BLaER1 treated with 17β-estradiol and CSF1 and Interleukin-3, amounts not matched to agents 10 nM and 100 nM (cell line): ENCODE data around the gene SLC35A4.

Experiments used
- H3K27ac ChIP-seq, 11 experiments: shearing (Covaris generic); formaldehyde crosslinking; 2 replicates each; pipeline ENCODE4 v1.8.1; 2022
- H3K27me3 ChIP-seq, 11 experiments: shearing (Covaris generic); formaldehyde crosslinking; 2 replicates each; pipeline ENCODE4 v1.8.1; 2022
- H3K36me3 ChIP-seq, 11 experiments: shearing (Covaris generic); formaldehyde crosslinking; 2 replicates each; pipeline ENCODE4 v1.8.1; 2022
- H3K4me1 ChIP-seq, 10 experiments: shearing (Covaris generic); formaldehyde crosslinking; 2 replicates each; pipeline ENCODE4 v1.8.1; 2022
- H3K4me2 ChIP-seq, 11 experiments: shearing (Covaris generic); formaldehyde crosslinking; 2 replicates each; pipeline ENCODE4 v1.8.1; 2022
- H3K4me3 ChIP-seq, 10 experiments: shearing (Covaris generic); formaldehyde crosslinking; 2 replicates each; pipeline ENCODE4 v1.8.1; 2022
- H3K9ac ChIP-seq, 11 experiments: shearing (Covaris generic); formaldehyde crosslinking; 2 replicates each; pipeline ENCODE4 v1.8.1; 2022
- H3K9me3 ChIP-seq, 11 experiments: shearing (Covaris generic); formaldehyde crosslinking; replicated peaks in 1 of 11; 2 replicates each; pipeline ENCODE4 v1.8.1; 2022
- H4K20me1 ChIP-seq, 11 experiments: shearing (Covaris generic); formaldehyde crosslinking; 2 replicates each; pipeline ENCODE4 v1.8.1; 2022
- Cebpa-rat ChIP-seq, 11 experiments: shearing (Covaris generic); IDR thresholded peaks; 2 replicates each; pipeline ENCODE4 v1.8.1; 2022

Gene SLC35A4

DNA sequence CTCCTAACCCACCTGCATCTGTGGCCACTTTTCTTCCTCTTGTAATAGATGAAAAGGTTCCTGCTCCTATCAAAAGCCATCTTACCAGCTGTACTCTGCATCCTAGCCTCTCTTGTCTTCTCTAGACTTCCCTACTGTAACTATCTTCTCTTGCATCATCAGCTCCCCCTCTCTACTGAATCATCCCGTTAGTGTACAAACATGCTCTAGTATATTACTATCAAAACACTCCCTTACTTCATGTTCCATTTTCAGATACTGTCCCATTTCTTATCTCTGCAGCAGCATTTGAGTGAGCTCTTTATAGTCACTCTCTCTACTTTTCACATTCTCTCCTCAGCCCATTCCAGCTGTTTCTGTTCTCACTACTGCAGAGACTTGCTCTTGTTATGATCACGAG lies 10.2 kb upstream of the SLC35A4 start:
- Histone ChIP-seq H3K36me3 (peaks cover 44 to 89% (median 59%) of the 10 kb centered on the region in 11 experiments), H3K27me3 (no peaks in the 10 kb centered on the region), H3K4me2 (peak overlapping the region; percentile 7 to 98 (median 93); a peak in 19 of 22 replicates), H3K4me3 (peak overlapping the region in 5 of 10 experiments; percentile 73 to 93 (median 84); a peak in 10 of 20 replicates), H3K27ac (peak overlapping the region in 7 of 11 experiments; percentile 5 to 97 (median 93); a peak in 10 of 22 replicates), H3K9me3 (no peaks in the 10 kb centered on the region), H3K4me1 (peaks cover 36 to 88% (median 72%) of the 10 kb centered on the region in 10 experiments), H3K9ac (peak overlapping the region in 4 of 11 experiments; percentile 94 to 98 (median 97); a peak in 8 of 22 replicates), H4K20me1 (peaks cover 0 to 67% (median 6%) of the 10 kb centered on the region in 11 experiments; a peak in 9 of 22 replicates)
- peak in 1 of 11 experiments; percentile 32; a peak in 1 of 22 replicates for TF ChIP-seq Cebpa-rat (IDR thresholded peaks at IDR 0.05)

DNA sequence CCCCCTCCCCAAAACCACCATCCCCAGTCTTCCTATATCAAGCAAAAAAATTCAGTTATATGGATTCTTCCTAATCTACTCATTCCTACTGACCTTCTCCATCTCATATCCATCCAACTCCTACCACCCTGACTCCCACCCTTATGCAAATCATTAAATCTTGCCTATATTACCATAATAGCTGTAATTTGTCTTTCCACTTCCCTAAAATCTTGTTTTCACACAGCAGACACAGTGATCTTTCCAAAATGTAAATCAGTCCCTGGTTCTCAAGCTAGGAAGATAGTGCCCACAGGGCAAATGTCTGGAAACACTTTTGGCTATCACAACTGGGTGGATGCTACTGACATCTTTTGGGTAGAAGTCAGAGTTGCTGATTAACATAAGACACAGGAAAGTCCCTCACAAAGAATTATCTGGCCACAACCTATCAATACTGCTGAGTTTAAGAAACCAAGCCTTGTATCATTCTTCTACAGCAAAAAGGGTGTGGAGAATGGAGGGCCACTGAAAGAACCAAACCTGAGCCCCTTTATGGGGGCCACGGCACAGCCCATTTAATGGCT lies 8.8 kb upstream of the SLC35A4 start:
- TF ChIP-seq Cebpa-rat (IDR thresholded peaks at IDR 0.05) = no peak
- H3K4me1 ChIP-seq = peaks cover 23 to 88% (median 58%) of the 10 kb centered on the region in 10 experiments
- H3K27me3 ChIP-seq = no peaks in the 10 kb centered on the region
- peak overlapping the region; percentile 90 to 98 (median 95) for H3K9ac ChIP-seq
- H4K20me1 ChIP-seq = peaks cover 0 to 55% (median 6%) of the 10 kb centered on the region in 11 experiments; a peak in 9 of 22 replicates
- H3K9me3 ChIP-seq = no peaks in the 10 kb centered on the region
- H3K4me3 ChIP-seq = peak overlapping the region; percentile 73 to 93 (median 88)
- H3K4me2 ChIP-seq = peak overlapping the region; percentile 75 to 98 (median 93)
- H3K36me3 ChIP-seq = peaks cover 30 to 89% (median 45%) of the 10 kb centered on the region in 11 experiments
- H3K27ac ChIP-seq = peak overlapping the region; percentile 89 to 97 (median 93)

DNA sequence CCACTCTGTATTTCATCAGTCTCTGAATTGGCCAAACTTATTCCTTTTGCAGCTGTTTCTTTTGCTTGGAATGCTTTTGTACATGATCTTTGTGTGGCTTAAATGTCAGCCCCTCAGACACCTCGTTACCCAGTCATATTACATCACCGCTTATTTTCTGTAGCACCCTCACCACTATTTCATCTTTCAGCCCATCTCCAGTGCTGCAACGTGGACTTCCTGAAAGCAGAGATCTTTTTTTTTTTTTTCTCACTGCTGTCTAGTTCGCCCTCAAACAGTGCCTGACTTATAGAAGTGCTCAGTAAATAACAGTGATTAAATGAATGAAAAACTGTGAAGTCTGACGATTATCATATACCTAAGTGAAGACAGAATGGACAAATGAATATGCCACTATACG lies 8.2 kb upstream of the SLC35A4 start:
- Histone ChIP-seq H4K20me1 (peaks cover 0 to 53% (median 6%) of the 10 kb centered on the region in 11 experiments; a peak in 9 of 22 replicates), H3K4me3 (peak overlapping the region; percentile 73 to 93 (median 88)), H3K4me2 (peak overlapping the region; percentile 75 to 98 (median 93)), H3K36me3 (peaks cover 24 to 89% (median 39%) of the 10 kb centered on the region in 11 experiments), H3K9ac (peak overlapping the region; percentile 90 to 98 (median 95)), H3K4me1 (peaks cover 23 to 87% (median 52%) of the 10 kb centered on the region in 10 experiments), H3K27ac (peak overlapping the region; percentile 89 to 97 (median 93)), H3K9me3 (no peaks in the 10 kb centered on the region), H3K27me3 (no peaks in the 10 kb centered on the region; a peak in 1 of 22 replicates)
- 0 out of 22 replicates have a peak, but pooled peaks of 1 of the 11 experiments have one; percentile 47 for TF ChIP-seq Cebpa-rat (IDR thresholded peaks at IDR 0.05)

DNA sequence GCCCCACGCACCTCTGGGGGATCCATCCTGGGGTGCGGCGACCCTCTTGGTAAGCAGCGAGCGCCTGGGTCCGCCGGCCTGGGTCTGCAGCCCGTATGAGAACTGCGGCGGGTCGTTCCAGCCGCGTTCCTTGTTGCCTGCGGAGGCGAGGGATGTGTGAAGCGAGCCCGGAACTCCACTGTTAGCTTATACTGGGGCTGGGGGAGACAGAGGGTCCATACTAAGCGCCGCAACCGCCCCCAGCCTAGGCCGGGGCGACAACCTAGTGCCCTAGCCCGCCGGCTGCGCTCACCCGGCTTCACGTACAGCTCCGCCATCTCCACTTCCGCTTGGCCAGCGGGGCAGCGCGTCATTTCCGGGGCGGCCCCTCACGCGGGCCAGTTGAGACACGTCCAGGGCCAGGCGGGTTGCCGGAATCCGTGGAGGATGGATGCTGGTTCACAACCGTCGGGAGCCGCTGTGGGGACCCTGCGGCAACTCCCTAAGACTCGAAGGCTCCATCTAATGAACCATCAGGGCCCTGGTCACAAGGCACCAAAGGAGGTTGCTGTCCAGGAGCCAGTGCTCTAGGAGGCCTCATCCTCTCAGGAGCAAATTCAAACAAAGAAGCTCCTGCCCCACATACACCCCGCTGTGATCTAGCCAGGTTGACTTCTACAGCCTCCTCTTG lies 7.4 kb upstream of the SLC35A4 start, which contains the start of gene SRA1:
Gene SRA1, minus strand, starts transcription at position 338 of the 670 bp plus-strand sequence. Its CDS starts 21 bp downstream, at position 317.
- Histone ChIP-seq H3K4me3 (peak within 1 kb of the TSS; percentile 73 to 93 (median 88)), H4K20me1 (peaks cover 0 to 44% (median 6%) of the 10 kb centered on the region in 11 experiments; a peak in 9 of 22 replicates), H3K9me3 (no peaks in the 10 kb centered on the region), H3K36me3 (peaks cover 16 to 89% (median 31%) of the 10 kb centered on the region in 11 experiments; a peak in 21 of 22 replicates), H3K27me3 (peaks cover 0 to 3% (median under 1%) of the 10 kb centered on the region in 11 experiments; a peak in 7 of 22 replicates), H3K27ac (peak within 1 kb of the TSS; percentile 89 to 97 (median 93)), H3K9ac (peak within 1 kb of the TSS; percentile 90 to 98 (median 95)), H3K4me1 (peaks cover 23 to 87% (median 48%) of the 10 kb centered on the region in 10 experiments), H3K4me2 (peak within 1 kb of the TSS; percentile 75 to 98 (median 93))
- TF ChIP-seq Cebpa-rat (IDR thresholded peaks at IDR 0.05) = no peak

DNA sequence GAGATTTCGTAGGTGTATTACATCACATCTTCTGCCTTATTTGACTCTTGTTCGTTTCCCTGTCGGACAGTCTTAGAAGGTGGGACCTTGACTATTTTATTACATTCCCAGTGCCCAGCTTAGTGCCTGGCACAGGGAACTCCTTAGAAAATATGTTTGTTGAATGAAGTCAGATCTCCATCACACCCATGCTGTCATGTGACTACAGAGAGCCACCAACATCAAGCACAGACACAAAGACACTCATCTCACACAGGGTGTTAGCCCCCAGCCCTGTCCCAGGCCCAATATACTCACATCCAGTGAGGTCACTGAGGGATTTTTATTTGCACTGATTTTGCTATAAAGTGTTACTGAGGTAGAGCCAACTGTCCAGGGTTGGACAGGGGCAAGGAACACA lies 6.7 kb upstream of the SLC35A4 start:
- peaks cover 10 to 87% (median 26%) of the 10 kb centered on the region in 11 experiments; a peak in 21 of 22 replicates for H3K36me3 ChIP-seq
- peak overlapping the region; percentile 89 to 97 (median 93); a peak in 20 of 22 replicates for H3K27ac ChIP-seq
- H3K27me3 ChIP-seq = peaks cover 0 to 9% (median 8%) of the 10 kb centered on the region in 11 experiments; a peak in 15 of 22 replicates
- H4K20me1 ChIP-seq = peaks cover 0 to 38% (median 6%) of the 10 kb centered on the region in 11 experiments; a peak in 9 of 22 replicates
- no peaks in the 10 kb centered on the region; a peak in 1 of 22 replicates for H3K9me3 ChIP-seq
- H3K4me3 ChIP-seq = peak overlapping the region in 4 of 10 experiments; percentile 73 to 93 (median 88); a peak in 8 of 20 replicates
- peak overlapping the region in 8 of 11 experiments; percentile 90 to 98 (median 95); a peak in 10 of 22 replicates for H3K9ac ChIP-seq
- H3K4me2 ChIP-seq = peak overlapping the region; percentile 75 to 98 (median 93)
- H3K4me1 ChIP-seq = peaks cover 23 to 87% (median 44%) of the 10 kb centered on the region in 10 experiments
- no peak for TF ChIP-seq Cebpa-rat (IDR thresholded peaks at IDR 0.05)

DNA sequence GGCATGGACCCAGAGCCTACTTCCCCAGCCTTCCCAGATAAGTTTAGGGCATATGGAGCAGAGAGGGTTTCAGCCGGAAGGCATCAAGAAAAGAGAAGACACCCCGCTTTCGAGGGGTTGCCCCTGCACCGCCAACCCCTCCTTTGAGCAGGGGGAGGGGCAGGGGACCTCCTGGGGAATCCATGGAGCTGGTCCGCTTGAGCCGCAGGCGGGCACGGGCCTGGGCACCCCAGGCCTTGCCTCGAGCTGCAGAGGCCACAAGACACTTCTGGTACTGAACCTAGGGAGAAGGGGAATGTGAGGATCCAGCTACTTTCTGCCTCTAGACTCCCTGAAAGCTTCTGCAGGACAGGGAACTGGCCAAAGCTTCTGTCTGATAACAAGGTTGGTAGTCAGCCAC lies 6.1 kb upstream of the SLC35A4 start:
- TF ChIP-seq Cebpa-rat (IDR thresholded peaks at IDR 0.05) = no peak
- Histone ChIP-seq H3K9me3 (peaks cover 0 to 5% (median 2%) of the 10 kb centered on the region in 11 experiments; a peak in 15 of 22 replicates), H3K9ac (peak overlapping the region in 2 of 11 experiments; percentile 96 to 98; a peak in 4 of 22 replicates), H3K4me3 (peak overlapping the region in 1 of 10 experiments; percentile 84; a peak in 2 of 20 replicates), H3K4me1 (peaks cover 23 to 87% (median 41%) of the 10 kb centered on the region in 10 experiments), H3K27me3 (peaks cover under 1 to 15% (median 14%) of the 10 kb centered on the region in 11 experiments), H4K20me1 (peaks cover 0 to 32% (median 6%) of the 10 kb centered on the region in 11 experiments; a peak in 9 of 22 replicates), H3K4me2 (peak overlapping the region in 5 of 11 experiments; percentile 82 to 98 (median 97); a peak in 8 of 22 replicates), H3K27ac (peak overlapping the region in 6 of 11 experiments; percentile 93 to 97 (median 94); a peak in 9 of 22 replicates), H3K36me3 (peaks cover 5 to 81% (median 20%) of the 10 kb centered on the region in 11 experiments; a peak in 19 of 22 replicates)

DNA sequence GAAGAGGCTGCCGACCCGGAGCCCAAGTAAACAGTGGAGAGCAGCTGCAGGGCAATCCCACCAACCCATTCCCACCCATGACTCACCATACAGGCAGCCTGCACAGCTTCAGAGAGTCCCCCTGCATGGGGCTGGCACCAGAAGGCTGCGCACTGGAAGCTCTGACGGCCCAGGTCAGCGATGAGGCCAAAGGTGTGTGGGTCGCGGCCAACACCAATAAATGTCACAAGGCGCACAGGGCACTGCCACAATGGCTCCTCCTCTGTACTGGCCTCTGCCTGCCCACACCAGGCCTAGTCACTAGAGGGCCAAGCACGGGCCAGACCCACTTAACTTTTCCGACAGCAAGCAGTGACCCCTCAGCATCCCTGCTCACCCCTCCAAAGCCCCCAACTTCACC lies 4.4 kb upstream of the SLC35A4 start:
- no peak for TF ChIP-seq Cebpa-rat (IDR thresholded peaks at IDR 0.05)
- H3K9me3 ChIP-seq = peaks cover 7 to 22% (median 19%) of the 10 kb centered on the region in 11 experiments; a peak in 21 of 22 replicates
- peaks cover 0 to 16% (median 0%) of the 10 kb centered on the region in 11 experiments; a peak in 4 of 22 replicates for H4K20me1 ChIP-seq
- peak overlapping the region in 1 of 11 experiments; percentile 97; a peak in 1 of 22 replicates for H3K27ac ChIP-seq
- H3K4me2 ChIP-seq = peak overlapping the region in 3 of 11 experiments; percentile 97 to 98 (median 97); a peak in 6 of 22 replicates
- H3K27me3 ChIP-seq = peaks cover 17 to 32% (median 30%) of the 10 kb centered on the region in 11 experiments
- peaks cover 19 to 76% (median 34%) of the 10 kb centered on the region in 10 experiments for H3K4me1 ChIP-seq
- H3K9ac ChIP-seq = peak overlapping the region in 2 of 11 experiments; percentile 83 to 98; a peak in 4 of 22 replicates
- peaks cover 0 to 65% (median 3%) of the 10 kb centered on the region in 11 experiments; a peak in 14 of 22 replicates for H3K36me3 ChIP-seq
- peak overlapping the region in 3 of 10 experiments; percentile 58 to 66 (median 63); a peak in 5 of 20 replicates for H3K4me3 ChIP-seq
